Activated CD4-positive, alpha-beta T cell treated with anti-CD3 and anti-CD28 coated beads, Interleukin-2, amount 10 ng/mL, durations not matched to agents 7 days and 5 days (primary cell): ENCODE data around the gene PPP1R12C. TPM values are rescaled to one million over a fixed set of nuclear protein-coding genes. Genes with fewer than 3 reads are reported as not detected.
A peak's percentile ranks its signal among the peaks of the same experiment; 100 is the strongest.
"Not testable (repeated sequence)": the region's sequence is repeated elsewhere in the genome, so short reads cannot be mapped to it uniquely, and the experiment has no call there.

Experiments used
- CTCF ChIA-PET: fragments of 350-600 bp; sonication (Branson Sonifier 250); formaldehyde crosslinking; loops from one replicate; lab custom pipeline; 2021; ENCODE audit warnings: antibody characterized with exemption; lab: Charles Lee
- POLR2A ChIA-PET: fragments of 350-600 bp; sonication (Branson Sonifier 250); formaldehyde crosslinking; loops from one replicate; lab custom pipeline; 2021; ENCODE audit warnings: antibody characterized with exemption; lab: Charles Lee
- DNase-seq: peaks from one replicate; pipeline ENCODE4 v3.0.0-alpha.2; 2020
- H3K27ac Mint-ChIP-seq: one replicate; pipeline ENCODE4 v1.8.0; 2021; ENCODE audit warnings: mild to moderate bottlenecking, moderate library complexity, mixed read lengths
- H3K27me3 Mint-ChIP-seq: one replicate; pipeline ENCODE4 v1.8.0; 2021; ENCODE audit warnings: mixed read lengths
- H3K36me3 Mint-ChIP-seq: one replicate; pipeline ENCODE4 v1.8.0; 2021; ENCODE audit warnings: low read depth, mixed read lengths
- H3K4me1 Mint-ChIP-seq: one replicate; pipeline ENCODE4 v1.8.0; 2021; ENCODE audit warnings: mixed read lengths
- H3K4me3 Mint-ChIP-seq: one replicate; pipeline ENCODE4 v1.8.0; 2021; ENCODE audit warnings: mild to moderate bottlenecking, moderate library complexity, mixed read lengths
- H3K9me3 Mint-ChIP-seq: one replicate; pipeline ENCODE4 v1.8.0; 2021; ENCODE audit warnings: mixed read lengths
- total RNA-seq, 2 experiments: library from RNA; stranded (reverse); gene quantifications; one replicate each; pipeline ENCODE4 v1.2.3, GENCODE V29; 2021

PPP1R12C gene
- total RNA-seq, 2 experiments from 2014 or later, result 135 to 152 TPM

- ChIA-PET CTCF (interaction anchor here (1.0 to 1.5 kb wide), 2 partner anchors 20 to 36 kb away, joined by 3 read pairs; no protein-coding TSS in a partner anchor), POLR2A (no interaction called here)
- peaks cover 52% of the 10 kb centered on the region for H3K27me3 Mint-ChIP-seq
- H3K9me3 Mint-ChIP-seq, result no peaks in the 10 kb centered on the region
- H3K4me3 Mint-ChIP-seq, result no peak overlapping the region
- H3K4me1 Mint-ChIP-seq, result peaks cover 41% of the 10 kb centered on the region
- no peak overlapping the region for H3K27ac Mint-ChIP-seq
- DNase-seq, result no peak
- H3K36me3 Mint-ChIP-seq, result no peaks in the 10 kb centered on the region
Observed at GRCh38 chr19:55067869-55068268, 49.6 kb downstream of the PPP1R12C start.

DNA sequence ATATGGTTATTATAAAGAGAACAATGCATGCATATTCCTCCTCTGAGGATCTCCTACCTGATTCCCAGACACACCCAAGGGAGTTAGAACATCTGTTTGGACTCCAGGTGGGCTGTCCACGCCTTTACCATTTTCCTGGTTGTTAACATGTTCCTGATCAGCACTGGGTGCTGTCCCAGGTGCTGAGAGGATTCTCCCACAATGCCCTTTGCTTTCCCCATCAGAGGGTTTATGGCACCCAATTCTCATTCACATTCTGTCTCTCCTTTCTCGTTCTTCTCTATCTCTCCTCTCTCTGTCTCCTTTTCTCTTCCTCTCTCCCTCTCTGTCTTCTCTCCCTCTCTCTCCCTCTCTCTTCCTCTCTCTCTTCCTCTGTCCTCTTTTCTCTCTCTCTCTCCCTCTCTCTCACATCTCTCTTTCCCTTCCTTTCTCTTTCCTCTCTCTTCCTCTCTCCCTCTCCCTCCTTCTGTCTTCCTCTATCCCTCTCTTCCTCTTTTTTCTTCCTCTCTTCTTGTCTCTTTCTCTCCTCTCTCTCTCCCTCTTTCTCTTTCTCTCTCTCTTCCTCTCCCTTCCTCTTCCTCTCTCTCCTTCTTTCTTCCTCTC, 51.2 kb downstream of the PPP1R12C start:
- peak; percentile 26 for DNase-seq
- no peak overlapping the region for H3K4me3 Mint-ChIP-seq
- no peaks in the 10 kb centered on the region for H3K36me3 Mint-ChIP-seq
- no peaks in the 10 kb centered on the region for H3K9me3 Mint-ChIP-seq
- H3K4me1 Mint-ChIP-seq, result peaks cover 39% of the 10 kb centered on the region
- ChIA-PET POLR2A (no interaction called here), CTCF (interaction anchor here (1.0 kb wide), 1 partner anchor 14 kb away, joined by 5 read pairs; no protein-coding TSS in a partner anchor)
- H3K27ac Mint-ChIP-seq, result no peak overlapping the region
- H3K27me3 Mint-ChIP-seq, result peaks cover 45% of the 10 kb centered on the region

GRCh38 chr19:55065516-55065915, 51.9 kb downstream of the PPP1R12C start:
- peaks cover 37% of the 10 kb centered on the region for H3K4me1 Mint-ChIP-seq
- not testable (repeated sequence) for H3K9me3 Mint-ChIP-seq, H3K4me3 Mint-ChIP-seq, DNase-seq, H3K36me3 Mint-ChIP-seq, H3K27ac Mint-ChIP-seq
- ChIA-PET CTCF (interaction anchor here (1.0 kb wide), 1 partner anchor 13 kb away, joined by 5 read pairs; no protein-coding TSS in a partner anchor), POLR2A (interaction anchor here (0.7 kb wide), 1 partner anchor 52 kb away, joined by 7 read pairs; no protein-coding TSS in a partner anchor)
- H3K27me3 Mint-ChIP-seq, result peaks cover 45% of the 10 kb centered on the region

- H3K4me1 Mint-ChIP-seq, result peaks cover 30% of the 10 kb centered on the region
- DNase-seq, result no peak
- ChIA-PET CTCF (interaction anchor here (0.7 to 1.2 kb wide), 2 partner anchors 17 to 946 kb away, joined by 3 to 4 read pairs; no protein-coding TSS in a partner anchor), POLR2A (no interaction called here)
- H3K9me3 Mint-ChIP-seq, result no peaks in the 10 kb centered on the region
- peaks cover 11% of the 10 kb centered on the region for H3K36me3 Mint-ChIP-seq
- H3K4me3 Mint-ChIP-seq, result peak overlapping the region; percentile 85
- H3K27me3 Mint-ChIP-seq, result peaks cover 31% of the 10 kb centered on the region
- H3K27ac Mint-ChIP-seq, result no peak overlapping the region
Observed at GRCh38 chr19:55063492-55063843, 54.0 kb downstream of the PPP1R12C start.

DNA sequence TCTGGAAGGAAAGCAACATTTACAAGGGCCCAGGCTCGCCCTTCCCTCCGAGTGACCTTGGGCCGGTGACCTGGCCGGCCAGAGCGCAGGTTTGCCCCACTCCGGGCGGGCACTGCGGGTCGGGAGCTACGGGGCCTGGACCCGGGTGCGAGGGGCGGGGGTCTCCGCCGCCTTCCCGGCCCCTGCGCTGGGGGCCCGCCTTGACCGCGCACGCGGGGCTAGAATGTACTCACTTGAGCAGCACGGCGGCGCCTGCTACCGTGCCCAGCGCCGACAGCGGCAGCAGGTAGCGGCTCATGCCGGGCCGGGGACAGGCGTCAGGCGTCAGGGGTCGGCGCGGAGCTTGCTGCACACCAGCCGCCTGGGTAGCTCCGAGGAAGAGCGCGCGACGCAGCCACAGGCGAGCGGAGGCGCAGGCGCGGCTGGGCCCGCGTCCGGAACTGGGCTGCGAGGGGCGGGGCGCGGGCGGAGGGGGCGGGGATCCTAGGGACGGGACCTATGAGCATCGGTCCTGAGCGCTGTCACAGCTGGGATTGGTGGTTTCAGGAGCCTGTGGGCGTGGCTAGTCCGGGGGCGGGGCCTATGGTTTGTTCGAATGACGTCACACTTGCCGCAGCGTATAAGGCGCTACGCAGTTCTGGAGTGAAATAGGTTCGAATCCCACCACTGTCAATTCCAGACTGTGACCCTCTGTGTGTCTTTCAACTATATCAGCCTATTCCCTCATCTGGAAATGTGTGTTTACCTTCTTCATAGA, 54.5 kb downstream of the PPP1R12C start, which contains the start of gene RDH13:
Gene RDH13, minus strand, starts transcription at position 414 of the 757 bp plus-strand sequence. Its CDS starts 116 bp downstream, at position 298.
- POLR2A ChIA-PET, result no interaction called here
- peaks cover 27% of the 10 kb centered on the region for H3K4me1 Mint-ChIP-seq
- CTCF ChIA-PET, result interaction anchor here (0.6 to 1.2 kb wide), 2 partner anchors 17 to 356 kb away, joined by 3 to 4 read pairs; no protein-coding TSS in a partner anchor
- peak; percentile 98 for DNase-seq
- H3K4me3 Mint-ChIP-seq, result peak within 1 kb of the TSS; percentile 85
- no peaks in the 10 kb centered on the region for H3K9me3 Mint-ChIP-seq
- peaks cover 14% of the 10 kb centered on the region for H3K36me3 Mint-ChIP-seq
- peak within 1 kb of the TSS; percentile 87 for H3K27ac Mint-ChIP-seq
- peaks cover 26% of the 10 kb centered on the region for H3K27me3 Mint-ChIP-seq

GRCh38 chr19:55060287-55060686, 57.1 kb downstream of the PPP1R12C start:
- CTCF ChIA-PET, H3K27me3 Mint-ChIP-seq: not testable (repeated sequence)
- peaks cover 25% of the 10 kb centered on the region for H3K4me1 Mint-ChIP-seq

GRCh38 chr19:55058781-55059610, 58.4 kb downstream of the PPP1R12C start:
- POLR2A ChIA-PET, result no interaction called here
- CTCF ChIA-PET, result no interaction called here
- DNase-seq, result no peak
- Mint-ChIP-seq H3K27ac (no peak overlapping the region), H3K27me3 (no peaks in the 10 kb centered on the region), H3K36me3 (peaks cover 32% of the 10 kb centered on the region), H3K4me3 (no peak overlapping the region), H3K4me1 (peaks cover 25% of the 10 kb centered on the region), H3K9me3 (no peaks in the 10 kb centered on the region)

More at GRCh38 chr19:55060287-55060686, 57.1 kb downstream of the PPP1R12C start:
- peaks cover 30% of the 10 kb centered on the region for H3K36me3 Mint-ChIP-seq
- H3K4me3 Mint-ChIP-seq, DNase-seq, POLR2A ChIA-PET, H3K9me3 Mint-ChIP-seq: not testable (repeated sequence)
- peak overlapping the region; percentile 65 for H3K27ac Mint-ChIP-seq

GRCh38 chr19:55056827-55057226, 60.6 kb downstream of the PPP1R12C start:
- CTCF ChIA-PET, result interaction anchor here (0.6 kb wide), 1 partner anchor 26 kb away, joined by 5 read pairs; no protein-coding TSS in a partner anchor

GRCh38 chr19:55053735-55054134, 63.7 kb downstream of the PPP1R12C start:
- CTCF ChIA-PET, result no interaction called here
- H3K27me3 Mint-ChIP-seq, result no peaks in the 10 kb centered on the region

More at GRCh38 chr19:55056827-55057226, 60.6 kb downstream of the PPP1R12C start:
- POLR2A ChIA-PET, result no interaction called here
- H3K4me3 Mint-ChIP-seq, result no peak overlapping the region
- DNase-seq, result no peak
- H3K9me3 Mint-ChIP-seq, result no peaks in the 10 kb centered on the region
- H3K4me1 Mint-ChIP-seq, result peaks cover 14% of the 10 kb centered on the region
- H3K27me3 Mint-ChIP-seq, result no peaks in the 10 kb centered on the region
- H3K27ac Mint-ChIP-seq, result no peak overlapping the region
- peaks cover 39% of the 10 kb centered on the region for H3K36me3 Mint-ChIP-seq

DNA sequence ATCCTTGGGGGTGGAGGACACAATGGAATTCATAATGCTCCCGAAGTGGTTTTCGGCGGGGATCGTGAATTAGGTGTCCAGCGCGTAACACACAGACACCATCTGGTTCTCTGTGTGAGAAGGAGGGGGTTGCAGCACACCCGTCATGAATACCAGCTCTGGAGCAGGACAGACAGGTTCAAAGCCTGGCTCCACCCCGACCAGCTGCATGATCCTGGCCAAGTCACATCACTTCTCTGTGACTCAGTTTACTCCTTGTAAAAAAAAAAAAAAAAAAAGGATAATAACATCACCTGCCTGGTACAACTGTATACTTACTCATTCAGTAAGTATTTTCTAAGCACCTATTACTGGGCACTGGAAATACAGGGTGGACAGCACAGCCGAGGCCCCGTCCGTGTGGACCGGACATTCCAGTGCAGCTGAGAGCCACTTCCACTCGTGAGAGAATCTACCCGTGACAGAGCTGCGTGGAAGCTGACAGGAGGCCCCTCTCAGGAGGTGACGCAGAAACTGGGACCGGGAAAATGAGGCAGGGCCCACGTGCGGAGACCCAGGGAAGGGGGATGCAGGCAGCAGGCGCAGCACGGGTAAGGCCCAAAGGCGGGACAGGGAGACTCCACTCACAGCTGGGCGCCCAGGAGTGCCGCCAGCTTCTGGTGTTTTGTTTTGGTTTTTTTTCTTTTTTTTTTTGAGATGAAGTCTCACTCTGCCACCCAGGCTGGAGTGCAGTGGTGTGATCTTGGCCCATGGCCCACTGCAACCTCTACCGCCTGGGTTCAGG, 66.5 kb downstream of the PPP1R12C start:
- no peak overlapping the region for H3K4me3 Mint-ChIP-seq
- CTCF ChIA-PET, result interaction anchor here (0.6 kb wide), 1 partner anchor 892 kb away, joined by 6 read pairs; no protein-coding TSS in a partner anchor
- H3K4me1 Mint-ChIP-seq, result no peaks in the 10 kb centered on the region
- H3K27me3 Mint-ChIP-seq, result no peaks in the 10 kb centered on the region
- DNase-seq, result no peak
- peaks cover 37% of the 10 kb centered on the region for H3K36me3 Mint-ChIP-seq
- no peak overlapping the region for H3K27ac Mint-ChIP-seq
- POLR2A ChIA-PET, result no interaction called here
- H3K9me3 Mint-ChIP-seq, result no peaks in the 10 kb centered on the region

More at GRCh38 chr19:55053735-55054134, 63.7 kb downstream of the PPP1R12C start:
- POLR2A ChIA-PET, result no interaction called here
- Mint-ChIP-seq H3K4me1 (no peaks in the 10 kb centered on the region), H3K4me3 (no peak overlapping the region), H3K27ac (no peak overlapping the region), H3K9me3 (no peaks in the 10 kb centered on the region), H3K36me3 (peaks cover 40% of the 10 kb centered on the region)
- no peak for DNase-seq

DNA sequence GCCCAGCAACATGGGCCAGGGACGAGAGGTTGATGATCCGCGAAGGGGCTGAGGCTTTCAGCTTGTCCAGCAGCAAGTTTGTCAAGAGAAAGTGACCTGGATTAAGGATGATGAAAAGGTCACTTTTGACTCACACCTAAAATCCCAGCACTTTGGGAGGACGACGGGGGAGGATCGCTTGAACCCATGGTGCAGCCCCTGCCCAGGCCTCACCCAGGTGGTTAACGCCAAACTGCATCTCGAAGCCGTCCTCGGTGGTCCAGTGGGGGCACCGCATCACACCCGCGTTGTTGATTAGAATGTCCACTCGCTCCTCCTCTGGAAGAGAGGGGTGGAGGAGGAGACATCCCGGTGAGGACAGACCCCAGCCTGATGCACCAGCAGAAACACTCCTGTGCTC, 69.0 kb downstream of the PPP1R12C start:
- Mint-ChIP-seq H3K4me1 (peaks cover 6% of the 10 kb centered on the region), H3K36me3 (peaks cover 39% of the 10 kb centered on the region), H3K27me3 (no peaks in the 10 kb centered on the region), H3K27ac (no peak overlapping the region), H3K4me3 (no peak overlapping the region), H3K9me3 (no peaks in the 10 kb centered on the region)
- DNase-seq, result no peak
- POLR2A ChIA-PET, result no interaction called here
- CTCF ChIA-PET, result no interaction called here

DNA sequence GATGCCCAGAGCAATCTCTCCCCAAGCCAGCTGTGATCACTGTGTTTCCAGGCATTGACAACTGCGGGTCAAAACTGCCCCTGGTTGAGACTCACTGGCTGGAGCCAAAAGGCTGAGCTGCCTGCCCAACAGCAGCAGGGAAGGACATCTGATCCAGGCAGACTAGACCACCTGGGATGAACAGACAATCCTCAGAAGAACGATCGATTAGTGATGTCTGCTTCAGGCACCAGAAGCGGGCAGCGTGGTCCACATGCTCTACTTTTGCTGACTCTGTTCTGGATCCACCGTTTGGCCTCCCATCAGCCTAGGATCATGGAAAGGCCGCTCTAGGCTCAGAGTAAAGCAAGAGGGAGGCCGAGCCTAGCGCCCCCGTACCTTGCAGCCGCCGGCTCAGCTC, 69.5 kb downstream of the PPP1R12C start:
- H3K4me1 Mint-ChIP-seq, result peaks cover 10% of the 10 kb centered on the region
- no peak overlapping the region for H3K27ac Mint-ChIP-seq
- H3K36me3 Mint-ChIP-seq, result peaks cover 41% of the 10 kb centered on the region
- H3K4me3 Mint-ChIP-seq, result no peak overlapping the region
- ChIA-PET POLR2A (no interaction called here), CTCF (no interaction called here)
- H3K9me3 Mint-ChIP-seq, result no peaks in the 10 kb centered on the region
- H3K27me3 Mint-ChIP-seq, result no peaks in the 10 kb centered on the region
- DNase-seq, result no peak
